Hepatocyte (in vitro differentiated cells): ENCODE data around the gene SNAPC3. TPM values are rescaled to one million over a fixed set of nuclear protein-coding genes. Genes with fewer than 3 reads are reported as not detected.
"Not testable (repeated sequence)": the region's sequence is repeated elsewhere in the genome, so short reads cannot be mapped to it uniquely, and the experiment has no call there.

Experiments used
- DNase-seq: peaks from one replicate; pipeline ENCODE4 v3.0.0-alpha.2; 2016; ENCODE audit warnings: low spot score
- H2AFZ ChIP-seq: fragments of 200-600 bp; sonication (generic); 2 replicates; pipeline ENCODE4 v1.6.0; 2016; ENCODE audit warnings: antibody characterized with exemption, mild to moderate bottlenecking
- H3K27ac ChIP-seq: fragments of 200-600 bp; sonication (generic); 2 replicates; pipeline ENCODE4 v1.5.1; 2016; ENCODE audit warnings: mild to moderate bottlenecking
- H3K27me3 ChIP-seq: fragments of 200-600 bp; sonication (generic); 2 replicates; pipeline ENCODE4 v1.6.1; 2016
- H3K36me3 ChIP-seq: fragments of 200-600 bp; sonication (generic); replicated peaks from 2 replicates; pipeline ENCODE4 v1.5.1; 2016; ENCODE audit warnings: low read depth; ENCODE audit not compliant: insufficient read depth
- H3K4me1 ChIP-seq: fragments of 200-600 bp; sonication (generic); 2 replicates; pipeline ENCODE4 v1.5.1; 2016; ENCODE audit warnings: mild to moderate bottlenecking, moderate library complexity; ENCODE audit not compliant: insufficient read depth
- H3K4me2 ChIP-seq: fragments of 200-600 bp; sonication (generic); 2 replicates; pipeline ENCODE4 v1.6.0; 2016
- H3K4me3 ChIP-seq: fragments of 200-600 bp; sonication (generic); 2 replicates; pipeline ENCODE4 v1.5.1; 2016; ENCODE audit warnings: mild to moderate bottlenecking
- H3K79me2 ChIP-seq: fragments of 200-600 bp; sonication (generic); 2 replicates; pipeline ENCODE4 v1.6.0; 2017; ENCODE audit warnings: mild to moderate bottlenecking
- H3K9me2 ChIP-seq: fragments of 200-600 bp; sonication (generic); replicated peaks from 2 replicates; pipeline ENCODE4 v1.6.0; 2017; ENCODE audit warnings: mild to moderate bottlenecking; ENCODE audit not compliant: insufficient read depth
- H3K9me3 ChIP-seq: fragments of 200-600 bp; sonication (generic); 2 replicates; pipeline ENCODE4 v1.5.1; 2016; ENCODE audit warnings: low read depth, mild to moderate bottlenecking
- H4K20me1 ChIP-seq: fragments of 200-600 bp; sonication (generic); 2 replicates; pipeline ENCODE4 v1.6.0; 2016; ENCODE audit warnings: mild to moderate bottlenecking; ENCODE audit not compliant: insufficient read depth, poor library complexity, severe bottlenecking
- CTCF ChIP-seq: fragments of 200-600 bp; sonication (generic); IDR thresholded peaks from 2 replicates; pipeline ENCODE4 v1.5.1; 2016; ENCODE audit warnings: antibody characterized with exemption, mild to moderate bottlenecking; ENCODE audit not compliant: poor library complexity
- EZH2 ChIP-seq: fragments of 200-600 bp; sonication (generic); IDR thresholded peaks from 2 replicates; pipeline ENCODE4 v1.6.1; 2016; ENCODE audit warnings: antibody characterized with exemption, mild to moderate bottlenecking, borderline replicate concordance
- EZH2phosphoT487 ChIP-seq: fragments of 200-600 bp; sonication (generic); IDR thresholded peaks from one replicate; pipeline ENCODE4 v1.6.1; 2018; ENCODE audit warnings: antibody characterized with exemption, mild to moderate bottlenecking, low read depth, moderate library complexity; ENCODE audit not compliant: unreplicated experiment, severe bottlenecking
- WGBS: methylation state at CpG from one replicate; pipeline ENCODE4 v1.1.6; 2016; ENCODE audit warnings: low lambda C conversion rate; ENCODE audit errors: missing lambda C conversion rate; 5-methylcytosine and 5-hydroxymethylcytosine counted together
- polyA plus RNA-seq: library from polyadenylated mRNA; unstranded; fragments of >200 nt; fragmentation: Nextera tagmentation; extraction: Ambion mirVana; gene quantifications from 2 replicates; pipeline ENCODE4 v1.2.1, GENCODE V29; 2016
- total RNA-seq: library from RNA; depleted of rRNA; stranded (reverse); fragments of >200 nt; gene quantifications from 2 replicates; pipeline ENCODE4 v1.2.3, GENCODE V29; 2014

Gene SNAPC3
- total and polyA plus RNA-seq, 2 experiments from 2014 or later = 21.2 to 34.1 TPM

- WGBS = 97% methylated on average over 4 of the region's 4 CpGs
- Histone ChIP-seq H3K4me3 (no peak overlapping the region), H3K27ac (no peak overlapping the region), H3K27me3 (no peaks in the 10 kb centered on the region), H3K79me2 (peaks cover 87% of the 10 kb centered on the region), H3K9me3 (no peaks in the 10 kb centered on the region), H3K9me2 (no peaks in the 10 kb centered on the region), H3K36me3 (no peaks in the 10 kb centered on the region), H2AFZ (no peak overlapping the region), H3K4me1 (peaks cover 10% of the 10 kb centered on the region), H3K4me2 (no peak overlapping the region), H4K20me1 (no peaks in the 10 kb centered on the region)
- DNase-seq = no peak
- no peak for TF ChIP-seq EZH2
- no peak for TF ChIP-seq EZH2phosphoT487
- no peak for TF ChIP-seq CTCF
These were observed 10.5 kb downstream of the SNAPC3 start for GRCh38 chr9:15433191-15433590.

- TF ChIP-seq EZH2phosphoT487 (no peak), CTCF (no peak), EZH2 (no peak)
- no peaks in the 10 kb centered on the region for H3K36me3 ChIP-seq
- H3K4me3 ChIP-seq = no peak overlapping the region
- H3K4me1 ChIP-seq = peaks cover 10% of the 10 kb centered on the region
- peaks cover 88% of the 10 kb centered on the region for H3K79me2 ChIP-seq
- H3K4me2 ChIP-seq = no peak overlapping the region
- DNase-seq = no peak
- no peaks in the 10 kb centered on the region for H3K9me3 ChIP-seq
- 100% methylated on average over 3 of the region's 3 CpGs for WGBS
- no peaks in the 10 kb centered on the region for H4K20me1 ChIP-seq
- no peaks in the 10 kb centered on the region for H3K9me2 ChIP-seq
- H3K27me3 ChIP-seq = no peaks in the 10 kb centered on the region
- H2AFZ ChIP-seq = no peak overlapping the region
- H3K27ac ChIP-seq = no peak overlapping the region
These were observed 11.0 kb downstream of the SNAPC3 start for GRCh38 chr9:15433661-15434060.

GRCh38 chr9:15438891-15439290 is 16.2 kb downstream of the SNAPC3 start:
- no peak overlapping the region for H2AFZ ChIP-seq
- no peaks in the 10 kb centered on the region for H3K4me1 ChIP-seq
- no peak for TF ChIP-seq CTCF
- TF ChIP-seq EZH2 = no peak
- TF ChIP-seq EZH2phosphoT487 = no peak
- DNase-seq = no peak
- no peaks in the 10 kb centered on the region for H3K9me3 ChIP-seq
- no peaks in the 10 kb centered on the region for H3K27me3 ChIP-seq
- no peak overlapping the region for H3K27ac ChIP-seq
- peaks cover 7% of the 10 kb centered on the region for H4K20me1 ChIP-seq
- no peaks in the 10 kb centered on the region for H3K36me3 ChIP-seq
- no peaks in the 10 kb centered on the region for H3K9me2 ChIP-seq
- H3K79me2 ChIP-seq = peaks cover 68% of the 10 kb centered on the region
- H3K4me2 ChIP-seq = no peak overlapping the region
- no peak overlapping the region for H3K4me3 ChIP-seq
- WGBS = 97% methylated on average over 7 of the region's 7 CpGs

- not testable (repeated sequence) for H3K4me2 ChIP-seq, DNase-seq, H3K27me3 ChIP-seq, H3K9me3 ChIP-seq, H3K4me3 ChIP-seq, H3K27ac ChIP-seq, H3K9me2 ChIP-seq, H3K4me1 ChIP-seq, H3K36me3 ChIP-seq, H2AFZ ChIP-seq, H4K20me1 ChIP-seq
- peaks cover 55% of the 10 kb centered on the region for H3K79me2 ChIP-seq
- WGBS = 97% methylated on average over 8 of the region's 29 CpGs
These were observed 19.2 kb downstream of the SNAPC3 start for GRCh38 chr9:15441841-15442240.

GRCh38 chr9:15442264-15442663 is 19.6 kb downstream of the SNAPC3 start:
- not testable (repeated sequence) for H3K9me2 ChIP-seq, H3K27me3 ChIP-seq, H2AFZ ChIP-seq, H3K9me3 ChIP-seq, H4K20me1 ChIP-seq, H3K27ac ChIP-seq, H3K4me2 ChIP-seq, DNase-seq, H3K4me1 ChIP-seq, H3K4me3 ChIP-seq, H3K36me3 ChIP-seq
- peaks cover 51% of the 10 kb centered on the region for H3K79me2 ChIP-seq
- WGBS = 100% methylated on average over 9 of the region's 33 CpGs
